ENCODE results near the gene RNF212B. TPM values are rescaled to one million over a fixed set of nuclear protein-coding genes. Genes with fewer than 3 reads are reported as not detected.

RNF212B gene
- total and polyA plus RNA-seq, 4 donors, result 0.06 to 0.51 (median 0.17) TPM; not detected in 1

DNA sequence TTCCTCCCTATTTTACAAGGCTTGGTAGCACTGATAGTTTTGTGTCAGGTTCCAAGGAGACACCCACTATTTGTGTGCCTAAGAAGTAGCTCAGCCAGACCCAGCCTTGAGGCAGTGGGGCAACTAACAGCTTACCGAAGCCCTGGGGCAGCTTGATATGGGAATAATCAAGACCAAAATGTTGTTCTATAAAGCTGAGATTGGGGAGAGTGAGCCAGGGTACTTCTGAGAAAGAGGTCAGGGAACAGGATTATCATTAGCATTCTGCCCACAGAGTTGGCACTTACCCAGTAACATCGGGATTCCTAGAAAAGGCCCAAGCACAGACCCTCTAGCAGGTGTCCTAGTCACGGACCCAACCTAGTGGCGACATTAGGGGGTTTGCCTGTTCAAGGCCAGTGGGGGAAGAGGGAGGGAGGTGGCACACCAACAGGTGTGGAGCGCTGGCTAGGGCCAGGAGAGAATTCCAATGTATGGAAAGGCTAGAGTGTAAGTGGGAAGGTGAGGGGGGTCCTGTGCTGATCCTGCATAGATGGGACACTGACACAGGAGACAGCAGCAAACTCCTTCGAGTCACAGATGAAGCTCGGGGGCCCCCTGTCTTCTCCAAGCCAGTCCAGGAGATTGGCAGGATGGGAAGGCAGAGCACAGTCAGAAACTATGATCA lies 60.0 kb downstream of the RNF212B start:
- H3K4me3 ChIP-seq (ENCODE audit: low read depth in 1 of 3, low read length in 3 of 3), result no peak overlapping the region
- peaks cover 0 to 21% (median 13%) of the 10 kb centered on the region in 4 donors for H3K4me1 ChIP-seq (ENCODE audit: control insufficient read depth in 4 of 4, insufficient read depth in 4 of 4, low read length in 3 of 4)
- no peak overlapping the region for H3K9ac ChIP-seq (ENCODE audit: low read depth in 1 of 2, low read length in 2 of 2)
- DNase-seq (ENCODE audit: low spot score), result no peak
- TF ChIP-seq HNF4G (IDR thresholded peaks at IDR 0.05), result no peak
- TF ChIP-seq, protein P1, sequence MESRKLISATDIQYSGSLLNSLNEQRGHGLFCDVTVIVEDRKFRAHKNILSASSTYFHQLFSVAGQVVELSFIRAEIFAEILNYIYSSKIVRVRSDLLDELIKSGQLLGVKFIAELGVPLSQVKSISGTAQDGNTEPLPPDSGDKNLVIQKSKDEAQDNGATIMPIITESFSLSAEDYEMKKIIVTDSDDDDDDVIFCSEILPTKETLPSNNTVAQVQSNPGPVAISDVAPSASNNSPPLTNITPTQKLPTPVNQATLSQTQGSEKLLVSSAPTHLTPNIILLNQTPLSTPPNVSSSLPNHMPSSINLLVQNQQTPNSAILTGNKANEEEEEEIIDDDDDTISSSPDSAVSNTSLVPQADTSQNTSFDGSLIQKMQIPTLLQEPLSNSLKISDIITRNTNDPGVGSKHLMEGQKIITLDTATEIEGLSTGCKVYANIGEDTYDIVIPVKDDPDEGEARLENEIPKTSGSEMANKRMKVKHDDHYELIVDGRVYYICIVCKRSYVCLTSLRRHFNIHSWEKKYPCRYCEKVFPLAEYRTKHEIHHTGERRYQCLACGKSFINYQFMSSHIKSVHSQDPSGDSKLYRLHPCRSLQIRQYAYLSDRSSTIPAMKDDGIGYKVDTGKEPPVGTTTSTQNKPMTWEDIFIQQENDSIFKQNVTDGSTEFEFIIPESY (IDR thresholded peaks at IDR 0.05), result no peak
- TF ChIP-seq HNF4A (conservative IDR thresholded peaks at IDR 0.05), result no peak
- TF ChIP-seq, protein P2, sequence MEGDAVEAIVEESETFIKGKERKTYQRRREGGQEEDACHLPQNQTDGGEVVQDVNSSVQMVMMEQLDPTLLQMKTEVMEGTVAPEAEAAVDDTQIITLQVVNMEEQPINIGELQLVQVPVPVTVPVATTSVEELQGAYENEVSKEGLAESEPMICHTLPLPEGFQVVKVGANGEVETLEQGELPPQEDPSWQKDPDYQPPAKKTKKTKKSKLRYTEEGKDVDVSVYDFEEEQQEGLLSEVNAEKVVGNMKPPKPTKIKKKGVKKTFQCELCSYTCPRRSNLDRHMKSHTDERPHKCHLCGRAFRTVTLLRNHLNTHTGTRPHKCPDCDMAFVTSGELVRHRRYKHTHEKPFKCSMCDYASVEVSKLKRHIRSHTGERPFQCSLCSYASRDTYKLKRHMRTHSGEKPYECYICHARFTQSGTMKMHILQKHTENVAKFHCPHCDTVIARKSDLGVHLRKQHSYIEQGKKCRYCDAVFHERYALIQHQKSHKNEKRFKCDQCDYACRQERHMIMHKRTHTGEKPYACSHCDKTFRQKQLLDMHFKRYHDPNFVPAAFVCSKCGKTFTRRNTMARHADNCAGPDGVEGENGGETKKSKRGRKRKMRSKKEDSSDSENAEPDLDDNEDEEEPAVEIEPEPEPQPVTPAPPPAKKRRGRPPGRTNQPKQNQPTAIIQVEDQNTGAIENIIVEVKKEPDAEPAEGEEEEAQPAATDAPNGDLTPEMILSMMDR (IDR thresholded peaks at IDR 0.05; ENCODE audit: low read depth, low read length, missing input control), result no peak
- TF ChIP-seq MAX (IDR thresholded peaks at IDR 0.05), result no peak
- TF ChIP-seq, protein P3, sequence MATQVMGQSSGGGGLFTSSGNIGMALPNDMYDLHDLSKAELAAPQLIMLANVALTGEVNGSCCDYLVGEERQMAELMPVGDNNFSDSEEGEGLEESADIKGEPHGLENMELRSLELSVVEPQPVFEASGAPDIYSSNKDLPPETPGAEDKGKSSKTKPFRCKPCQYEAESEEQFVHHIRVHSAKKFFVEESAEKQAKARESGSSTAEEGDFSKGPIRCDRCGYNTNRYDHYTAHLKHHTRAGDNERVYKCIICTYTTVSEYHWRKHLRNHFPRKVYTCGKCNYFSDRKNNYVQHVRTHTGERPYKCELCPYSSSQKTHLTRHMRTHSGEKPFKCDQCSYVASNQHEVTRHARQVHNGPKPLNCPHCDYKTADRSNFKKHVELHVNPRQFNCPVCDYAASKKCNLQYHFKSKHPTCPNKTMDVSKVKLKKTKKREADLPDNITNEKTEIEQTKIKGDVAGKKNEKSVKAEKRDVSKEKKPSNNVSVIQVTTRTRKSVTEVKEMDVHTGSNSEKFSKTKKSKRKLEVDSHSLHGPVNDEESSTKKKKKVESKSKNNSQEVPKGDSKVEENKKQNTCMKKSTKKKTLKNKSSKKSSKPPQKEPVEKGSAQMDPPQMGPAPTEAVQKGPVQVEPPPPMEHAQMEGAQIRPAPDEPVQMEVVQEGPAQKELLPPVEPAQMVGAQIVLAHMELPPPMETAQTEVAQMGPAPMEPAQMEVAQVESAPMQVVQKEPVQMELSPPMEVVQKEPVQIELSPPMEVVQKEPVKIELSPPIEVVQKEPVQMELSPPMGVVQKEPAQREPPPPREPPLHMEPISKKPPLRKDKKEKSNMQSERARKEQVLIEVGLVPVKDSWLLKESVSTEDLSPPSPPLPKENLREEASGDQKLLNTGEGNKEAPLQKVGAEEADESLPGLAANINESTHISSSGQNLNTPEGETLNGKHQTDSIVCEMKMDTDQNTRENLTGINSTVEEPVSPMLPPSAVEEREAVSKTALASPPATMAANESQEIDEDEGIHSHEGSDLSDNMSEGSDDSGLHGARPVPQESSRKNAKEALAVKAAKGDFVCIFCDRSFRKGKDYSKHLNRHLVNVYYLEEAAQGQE (IDR thresholded peaks at IDR 0.05), result no peak
- no peak for TF ChIP-seq NR2F2 (IDR thresholded peaks at IDR 0.05)
- no peak for TF ChIP-seq FOXA1 (IDR thresholded peaks at IDR 0.05)
- no peak for TF ChIP-seq FOXA2 (IDR thresholded peaks at IDR 0.05)
- TF ChIP-seq SP1 (IDR thresholded peaks at IDR 0.05), result no peak
- TF ChIP-seq JUND (IDR thresholded peaks at IDR 0.05), result no peak
- no peak for TF ChIP-seq RXRA (IDR thresholded peaks at IDR 0.05)
- no peak for TF ChIP-seq RAD21 (IDR thresholded peaks at IDR 0.05)
- TF ChIP-seq ATF3 (IDR thresholded peaks at IDR 0.05), result no peak
- no peak for TF ChIP-seq EGR1 (IDR thresholded peaks at IDR 0.05; ENCODE audit: low read depth in 2 of 2)
- TF ChIP-seq GABPA (IDR thresholded peaks at IDR 0.05 in 1 of 2, conservative IDR thresholded peaks at IDR 0.05 in 1 of 2), result no peak
- no peak for TF ChIP-seq TAF1 (conservative IDR thresholded peaks at IDR 0.05)
- peaks cover 0 to 5% (median 2%) of the 10 kb centered on the region in 4 donors for H3K36me3 ChIP-seq (ENCODE audit: control insufficient read depth in 4 of 4, insufficient read depth in 3 of 4, low read depth in 1 of 4, low read length in 3 of 4)
- no peak overlapping the region for H3K27ac ChIP-seq (ENCODE audit: low read depth in 1 of 2, low read length in 2 of 2)
- 93% methylated on average over 7 of the region's 7 CpGs for WGBS
- H3K27me3 ChIP-seq (ENCODE audit: control insufficient read depth in 4 of 4, insufficient read depth in 4 of 4, low read length in 3 of 4), result no peaks in the 10 kb centered on the region
- no peaks in the 10 kb centered on the region for H3K9me3 ChIP-seq (ENCODE audit: control insufficient read depth in 4 of 4, low read length in 3 of 4)
